Ovary (tissue), 9 donors: ENCODE data around the gene MNAT1. TPM values are rescaled to one million over a fixed set of nuclear protein-coding genes. Genes with fewer than 3 reads are reported as not detected.

Experiments
- DNase-seq, 5 donors: peaks; one replicate each; pipeline ENCODE4 v3.0.0-alpha.2; 2019 to 2020
- H3K27ac ChIP-seq, 2 donors: fragments of 200-600 bp; one replicate each; pipeline versions ENCODE4 v1.5.1 to v1.8.0; 2019 to 2022
- H3K27me3 ChIP-seq: fragments of 200-600 bp; one replicate; pipeline ENCODE4 v1.8.0; 2022
- H3K36me3 ChIP-seq: fragments of 200-600 bp; sonication (generic); one replicate; pipeline ENCODE4 v1.5.1; 2019
- H3K4me1 ChIP-seq: one replicate; pipeline ENCODE4 v1.8.1; 2013; ENCODE audit warnings: mild to moderate bottlenecking, moderate library complexity; ENCODE audit not compliant: insufficient read depth
- H3K4me3 ChIP-seq: fragments of 200-600 bp; sonication (generic); one replicate; pipeline ENCODE4 v1.5.1; 2017
- H3K9me3 ChIP-seq, 2 donors: fragments of 200-600 bp in 1 of 2; sonication (generic) in 1 of 2; one replicate each; pipeline versions ENCODE4 v1.5.1 to v1.8.1; 2013 to 2019; ENCODE audit warnings: mild to moderate bottlenecking in 1 of 2, moderate library complexity in 1 of 2
- CTCF ChIP-seq, 3 donors: fragments of 450-650 bp in 2 of 3; fragments of 200-600 bp in 1 of 3; IDR thresholded peaks; one replicate each; pipeline versions ENCODE4 v1.5.1 to v1.8.0; 2016 to 2022; ENCODE audit warnings: antibody characterized with exemption in 3 of 3, mild to moderate bottlenecking in 1 of 3
- EP300 ChIP-seq: sonication (generic); formaldehyde crosslinking; IDR thresholded peaks from one replicate; pipeline ENCODE4 v1.6.1; 2017; ENCODE audit warnings: antibody characterized with exemption
- POLR2A ChIP-seq: fragments of 450-650 bp; IDR thresholded peaks from one replicate; pipeline ENCODE4 v1.6.1; 2017; ENCODE audit warnings: antibody characterized with exemption, mild to moderate bottlenecking, moderate library complexity
- WGBS, 3 donors: extraction: QIAGEN DNeasy Blood & Tissue Kit in 1 of 3; methylation state at CpG; one replicate each; pipeline versions ENCODE4 v1.1.5 to v1.1.7; 2013 to 2017; 5-methylcytosine and 5-hydroxymethylcytosine counted together
- intact Hi-C, 4 donors: fragments of 100-400 bp; cut with DNase I; formaldehyde crosslinking; loops; one replicate each; pipeline versions ENCODE4 v1.11.0 to v1.15.1; 2022 to 2023
- polyA plus RNA-seq, 2 donors: library from polyadenylated mRNA; stranded (reverse); fragments of 200-250 nt in 1 of 2; fragments of 350-450 nt in 1 of 2; fragmentation: Illumina TruSeq in 1 of 2; extraction: RNeasy Lipid Tissue Mini Kit (QIAGEN cat#74804) in 1 of 2; gene quantifications; one replicate each; pipeline ENCODE4 v1.2.3, GENCODE V29; 2013 to 2014
- total RNA-seq, 7 donors: library from RNA; depleted of rRNA in 2 of 7; stranded (reverse); fragments of >200 nt in 2 of 7; fragmentation: NEBNext Ultra II Directional in 3 of 7; extraction: Animal tissue kit (Norgen Biotek cat#: 25700) in 3 of 7; gene quantifications; one replicate each; pipeline versions ENCODE4 v1.1.0 to v1.2.4, GENCODE V29; 2016 to 2023
- donor health status: DM: no; HTN: no; CAD: no; lungs with moderate emphysema.
- donor health status: DM: no; HTN: no; CAD: no.
- donor health status: Bipolar disorder and iron deficiency.
- donor health status: DM: yes; HTN: yes; CAD: no.
- donor health status: DM: no; HTN: no; CAD: no.
- donor health status: DM: yes; HTN: yes; CAD: no.

MNAT1 gene
- total and polyA plus RNA-seq, 9 donors, result 23.0 to 59.4 (median 32.8) TPM

- Histone ChIP-seq H3K4me3 (no peak overlapping the region), H3K9me3 (no peaks in the 10 kb centered on the region), H3K4me1 (no peaks in the 10 kb centered on the region), H3K27me3 (no peaks in the 10 kb centered on the region), H3K27ac (no peak overlapping the region), H3K36me3 (no peaks in the 10 kb centered on the region)
- DNase-seq, result no peak
- intact Hi-C loops, result no loop called here
- 94 to 100% (median 96%) methylated on average over 3 of the region's 3 CpGs for WGBS, 3 donors
- TF ChIP-seq CTCF (IDR thresholded peaks at IDR 0.05), result no peak
- TF ChIP-seq POLR2A, result no peak
- no peak for TF ChIP-seq EP300
These were observed 191.4 kb downstream of the MNAT1 start for GRCh38 chr14:60926002-60926401.

- no peaks in the 10 kb centered on the region for H3K9me3 ChIP-seq
- no peak for DNase-seq
- no peak overlapping the region for H3K27ac ChIP-seq
- no peaks in the 10 kb centered on the region for H3K27me3 ChIP-seq
- WGBS, 3 donors, result 96 to 100% (median 96%) methylated on average over 1 of the region's 1 CpG
- no peaks in the 10 kb centered on the region for H3K36me3 ChIP-seq
- no peak overlapping the region for H3K4me3 ChIP-seq
- no peaks in the 10 kb centered on the region for H3K4me1 ChIP-seq
- TF ChIP-seq CTCF (IDR thresholded peaks at IDR 0.05) (no peak), EP300 (no peak), POLR2A (no peak)
- intact Hi-C loops, result no loop called here
These were observed 196.7 kb downstream of the MNAT1 start for GRCh38 chr14:60931218-60931617.

GRCh38 chr14:60933920-60934655 is 199.5 kb downstream of the MNAT1 start:
- H3K4me3 ChIP-seq, result no peak overlapping the region
- intact Hi-C loops, result no loop called here
- no peak for TF ChIP-seq EP300
- TF ChIP-seq POLR2A, result no peak
- no peak for TF ChIP-seq CTCF (IDR thresholded peaks at IDR 0.05)
- H3K9me3 ChIP-seq, result no peaks in the 10 kb centered on the region
- no peak for DNase-seq
- H3K27ac ChIP-seq, result no peak overlapping the region
- 81 to 82% (median 81%) methylated on average over 8 of the region's 8 CpGs for WGBS, 3 donors
- no peaks in the 10 kb centered on the region for H3K4me1 ChIP-seq
- no peaks in the 10 kb centered on the region for H3K27me3 ChIP-seq
- H3K36me3 ChIP-seq, result no peaks in the 10 kb centered on the region

GRCh38 chr14:60935319-60935718 is 200.8 kb downstream of the MNAT1 start:
- no peaks in the 10 kb centered on the region for H3K9me3 ChIP-seq
- TF ChIP-seq EP300 (no peak), POLR2A (no peak), CTCF (IDR thresholded peaks at IDR 0.05) (no peak)
- no peaks in the 10 kb centered on the region for H3K36me3 ChIP-seq
- no peaks in the 10 kb centered on the region for H3K4me1 ChIP-seq
- intact Hi-C loops, result no loop called here
- no peaks in the 10 kb centered on the region for H3K27me3 ChIP-seq
- no peak overlapping the region for H3K27ac ChIP-seq
- H3K4me3 ChIP-seq, result no peak overlapping the region
- no peak for DNase-seq
